ENCODE results near the gene NANP. TPM values are rescaled to one million over a fixed set of nuclear protein-coding genes. Genes with fewer than 3 reads are reported as not detected.
"Not testable (repeated sequence)": the region's sequence is repeated elsewhere in the genome, so short reads cannot be mapped to it uniquely, and the experiment has no call there.

The NANP gene
- total and polyA plus RNA-seq, 2 donors (not counting 1 experiment from before 2014, with no cell fraction given), result 0.63 to 2.3 TPM

GRCh38 chr20:25600632-25601031, 23.2 kb downstream of the NANP start:
- Mint-ChIP-seq H3K27ac (no peak overlapping the region), H3K9me3 (ENCODE audit: insufficient read depth) (no peaks in the 10 kb centered on the region), H3K4me1 (no peaks in the 10 kb centered on the region), H3K4me3 (no peak overlapping the region), H3K27me3 (peaks cover 6% of the 10 kb centered on the region)
- Histone ChIP-seq H3K36me3 (replicated peaks in 1 of 2; ENCODE audit: control extremely low read depth in 1 of 2, control insufficient read depth in 1 of 2, extremely low read depth in 1 of 2, insufficient read depth in 2 of 2, low read length in 1 of 2) (no peaks in the 10 kb centered on the region), H2AFZ (ENCODE audit: insufficient read depth, low read depth, low read length, poor library complexity, severe bottlenecking) (no peak overlapping the region), H3K4me1 (ENCODE audit: control insufficient read depth in 2 of 2, insufficient read depth in 2 of 2, low read length in 2 of 2) (no peaks in the 10 kb centered on the region), H3K27me3 (replicated peaks in 1 of 4; ENCODE audit: control extremely low read depth in 1 of 4, control insufficient read depth in 3 of 4, insufficient read depth in 4 of 4, low read length in 3 of 4) (no peaks in the 10 kb centered on the region), H3K27ac (ENCODE audit: low read length in 2 of 2) (no peak overlapping the region), H3K4me3 (ENCODE audit: control extremely low read depth in 1 of 5, extremely low read depth in 1 of 5, insufficient read depth in 1 of 5, low read depth in 2 of 5, low read length in 4 of 5) (no peak overlapping the region), H4K20me1 (ENCODE audit: control insufficient read depth, insufficient read depth, low read length, poor library complexity, severe bottlenecking) (no peaks in the 10 kb centered on the region), H3K4me2 (replicated peaks; ENCODE audit: low read depth, low read length, poor library complexity, severe bottlenecking) (no peak overlapping the region), H3K9me3 (ENCODE audit: control extremely low read depth in 1 of 3, control insufficient read depth in 2 of 3, insufficient read depth in 1 of 3, low read length in 2 of 3) (no peaks in the 10 kb centered on the region), H3K9ac (ENCODE audit: low read length) (no peak overlapping the region), H3K79me2 (ENCODE audit: control insufficient read depth, insufficient read depth, low read length) (no peaks in the 10 kb centered on the region)
- intact Hi-C loops (cut with micrococcal nuclease), result no loop called here
- ATAC-seq (ENCODE audit: low read depth) (no peak), DNase-seq (no peak)
- no peak for TF ChIP-seq EZH2 (IDR thresholded peaks at IDR 0.05; ENCODE audit: borderline replicate concordance, insufficient read depth, low read depth, low read length, poor library complexity, severe bottlenecking)
- TF ChIP-seq CTCF (IDR thresholded peaks at IDR 0.05), result no peak
- WGBS (ENCODE audit: insufficient coverage), result 83% methylated on average over 10 of the region's 10 CpGs
- POLR2A ChIA-PET, result no interaction called here
- CTCF ChIA-PET, result no interaction called here

- no peak overlapping the region for H3K4me3 ChIP-seq (ENCODE audit: control extremely low read depth in 1 of 5, extremely low read depth in 1 of 5, insufficient read depth in 1 of 5, low read depth in 2 of 5, low read length in 4 of 5)
- no peak for DNase-seq
- POLR2A ChIA-PET, result interaction anchor here (0.6 kb wide), 1 partner anchor 111 kb away, joined by 3 read pairs; no protein-coding TSS in a partner anchor
- Mint-ChIP-seq H3K9me3 (ENCODE audit: insufficient read depth) (no peaks in the 10 kb centered on the region), H3K27ac (no peak overlapping the region), H3K4me1 (no peaks in the 10 kb centered on the region), H3K4me3 (no peak overlapping the region), H3K27me3 (peaks cover 17% of the 10 kb centered on the region)
- no peaks in the 10 kb centered on the region for H3K79me2 ChIP-seq (ENCODE audit: control insufficient read depth, insufficient read depth, low read length)
- ATAC-seq (ENCODE audit: low read depth), result no peak
- H3K4me2 ChIP-seq (replicated peaks; ENCODE audit: low read depth, low read length, poor library complexity, severe bottlenecking), result no peak overlapping the region
- no peak for TF ChIP-seq CTCF (IDR thresholded peaks at IDR 0.05)
- no peak for TF ChIP-seq EZH2 (IDR thresholded peaks at IDR 0.05; ENCODE audit: borderline replicate concordance, insufficient read depth, low read depth, low read length, poor library complexity, severe bottlenecking)
- H2AFZ ChIP-seq (ENCODE audit: insufficient read depth, low read depth, low read length, poor library complexity, severe bottlenecking), result no peak overlapping the region
- intact Hi-C loops (cut with micrococcal nuclease), result no loop called here
- H3K9me3 ChIP-seq (ENCODE audit: control extremely low read depth in 1 of 3, control insufficient read depth in 2 of 3, insufficient read depth in 1 of 3, low read length in 2 of 3), result no peaks in the 10 kb centered on the region
- H4K20me1 ChIP-seq (ENCODE audit: control insufficient read depth, insufficient read depth, low read length, poor library complexity, severe bottlenecking), result no peaks in the 10 kb centered on the region
- CTCF ChIA-PET, result no interaction called here
- no peak overlapping the region for H3K27ac ChIP-seq (ENCODE audit: low read length in 2 of 2)
- no peaks in the 10 kb centered on the region for H3K4me1 ChIP-seq (ENCODE audit: control insufficient read depth in 2 of 2, insufficient read depth in 2 of 2, low read length in 2 of 2)
- 81% methylated on average over 6 of the region's 9 CpGs for WGBS (ENCODE audit: insufficient coverage)
- H3K9ac ChIP-seq (ENCODE audit: low read length), result no peak overlapping the region
- no peaks in the 10 kb centered on the region for H3K27me3 ChIP-seq (replicated peaks in 1 of 4; ENCODE audit: control extremely low read depth in 1 of 4, control insufficient read depth in 3 of 4, insufficient read depth in 4 of 4, low read length in 3 of 4)
- no peaks in the 10 kb centered on the region for H3K36me3 ChIP-seq (replicated peaks in 1 of 2; ENCODE audit: control extremely low read depth in 1 of 2, control insufficient read depth in 1 of 2, extremely low read depth in 1 of 2, insufficient read depth in 2 of 2, low read length in 1 of 2)
Measured at GRCh38 chr20:25592135-25592852, 31.5 kb downstream of the NANP start.

- DNase-seq; ATAC-seq (ENCODE audit: low read depth); H3K27me3 ChIP-seq (replicated peaks in 1 of 4; ENCODE audit: control extremely low read depth in 1 of 4, control insufficient read depth in 3 of 4, insufficient read depth in 4 of 4, low read length in 3 of 4); H3K4me2 ChIP-seq (replicated peaks; ENCODE audit: low read depth, low read length, poor library complexity, severe bottlenecking); H4K20me1 ChIP-seq (ENCODE audit: control insufficient read depth, insufficient read depth, low read length, poor library complexity, severe bottlenecking); intact Hi-C loops (cut with micrococcal nuclease); H3K27ac ChIP-seq (ENCODE audit: low read length in 2 of 2); H3K4me3 ChIP-seq (ENCODE audit: control extremely low read depth in 1 of 5, extremely low read depth in 1 of 5, insufficient read depth in 1 of 5, low read depth in 2 of 5, low read length in 4 of 5); H3K9me3 Mint-ChIP-seq (ENCODE audit: insufficient read depth); H3K9me3 ChIP-seq (ENCODE audit: control extremely low read depth in 1 of 3, control insufficient read depth in 2 of 3, insufficient read depth in 1 of 3, low read length in 2 of 3); H3K4me1 Mint-ChIP-seq; H3K27ac Mint-ChIP-seq; H3K79me2 ChIP-seq (ENCODE audit: control insufficient read depth, insufficient read depth, low read length); H3K9ac ChIP-seq (ENCODE audit: low read length); CTCF ChIA-PET; H2AFZ ChIP-seq (ENCODE audit: insufficient read depth, low read depth, low read length, poor library complexity, severe bottlenecking); H3K4me1 ChIP-seq (ENCODE audit: control insufficient read depth in 2 of 2, insufficient read depth in 2 of 2, low read length in 2 of 2); H3K4me3 Mint-ChIP-seq; H3K36me3 ChIP-seq (replicated peaks in 1 of 2; ENCODE audit: control extremely low read depth in 1 of 2, control insufficient read depth in 1 of 2, extremely low read depth in 1 of 2, insufficient read depth in 2 of 2, low read length in 1 of 2); POLR2A ChIA-PET: not testable (repeated sequence)
- whole genome bisulfite sequencing (ENCODE audit: insufficient coverage), result 100% methylated on average over 4 of the region's 4 CpGs
- H3K27me3 Mint-ChIP-seq, result peaks cover 11% of the 10 kb centered on the region
Measured at GRCh38 chr20:25590778-25591177, 33.0 kb downstream of the NANP start.
